Neural cell (in vitro differentiated cells): ENCODE data around the gene OXSR1.

ENCODE experiments used
- CTCF ChIP-seq: fragments of 450-650 bp; IDR thresholded peaks from 2 replicates; pipeline ENCODE4 v1.5.1; 2014; ENCODE audit warnings: antibody characterized with exemption, mild to moderate bottlenecking, moderate library complexity; ENCODE audit not compliant: poor library complexity, severe bottlenecking
- EZH2 ChIP-seq: fragments of 200-600, 300-800 bp; shearing (Covaris generic), sonication (generic); IDR thresholded peaks from 2 replicates; pipeline ENCODE4 v1.6.1; 2014; ENCODE audit warnings: antibody characterized with exemption, low read length, borderline replicate concordance, mild to moderate bottlenecking; ENCODE audit not compliant: insufficient read depth, poor library complexity, severe bottlenecking
- MXI1 ChIP-seq: fragments of 450-650 bp; conservative IDR thresholded peaks from 2 replicates; pipeline ENCODE4 v1.6.1; 2014; ENCODE audit warnings: antibody characterized with exemption, mild to moderate bottlenecking; ENCODE audit not compliant: poor library complexity, severe bottlenecking
- POLR2AphosphoS5 ChIP-seq: IDR thresholded peaks from 2 replicates; pipeline ENCODE4 v1.6.1; 2012
- RAD21 ChIP-seq: fragments of 450-650 bp; conservative IDR thresholded peaks from 2 replicates; pipeline ENCODE4 v1.6.1; 2014; ENCODE audit warnings: antibody characterized with exemption, mild to moderate bottlenecking, moderate library complexity

DNA sequence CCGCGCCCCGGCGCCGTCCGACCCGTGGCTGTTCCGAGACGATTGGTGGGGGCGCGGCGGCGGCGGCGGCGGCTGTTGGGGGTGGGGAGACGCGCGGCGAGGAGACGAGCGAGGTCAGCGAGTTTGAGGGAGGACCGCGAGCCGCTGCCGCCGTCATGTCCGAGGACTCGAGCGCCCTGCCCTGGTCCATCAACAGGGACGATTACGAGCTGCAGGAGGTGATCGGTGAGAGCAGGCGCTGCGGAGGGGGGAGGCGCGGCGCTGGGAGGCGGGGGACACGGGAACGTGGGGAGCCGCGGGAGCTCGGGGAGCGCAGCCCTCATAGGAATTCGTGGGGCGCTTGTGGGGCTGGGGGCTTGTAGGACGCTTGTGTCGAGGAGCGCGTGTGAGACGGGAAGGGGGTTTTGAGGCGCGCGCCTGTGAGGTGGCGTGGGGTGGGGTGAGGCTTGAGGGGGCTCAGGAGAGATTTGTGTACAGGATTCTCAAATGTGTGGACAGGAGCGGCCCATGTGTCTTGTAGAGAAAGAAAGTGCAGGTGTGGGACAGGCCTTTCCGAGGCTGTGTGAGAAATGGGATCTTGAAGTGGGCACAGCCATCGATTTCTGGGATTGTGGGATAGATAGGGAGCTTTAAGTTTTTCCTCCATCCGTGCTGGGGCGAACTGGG is 518 bp downstream of the OXSR1 start:
- TF ChIP-seq CTCF = peak; percentile 13
- no peak for TF ChIP-seq EZH2
- TF ChIP-seq RAD21 = no peak
- TF ChIP-seq MXI1 = peak; percentile 7
- no peak for TF ChIP-seq POLR2AphosphoS5
